GM19463 (cell line): ENCODE data around the gene YAF2.
A peak's percentile ranks its signal among the peaks of the same experiment; 100 is the strongest.

Experiments
- ATAC-seq: cut with Tn5 transposase; IDR thresholded peaks from one replicate; pipeline ENCODE4 v1.9.1; 2021; ENCODE audit warnings: mild to moderate bottlenecking, moderate library complexity; ENCODE audit not compliant: unreplicated experiment

YAF2 gene

GRCh38 chr12:42145552-42146215 lies 92.4 kb downstream of the YAF2 start:
- ATAC-seq = no peak

- ATAC-seq = no peak
These were observed 92.9 kb downstream of the YAF2 start for GRCh38 chr12:42145197-42145549.

- peak; percentile 91 for ATAC-seq
These were observed 93.4 kb downstream of the YAF2 start, which contains the start of gene GXYLT1 for GRCh38 chr12:42144408-42145196. Gene GXYLT1 (minus strand): TSS chr12:42144874. CDS start chr12:42144646, 228 bp downstream.

GRCh38 chr12:42144158-42144407 lies 94.0 kb downstream of the YAF2 start:
- no peak for ATAC-seq

GRCh38 chr12:42143452-42144157 lies 94.4 kb downstream of the YAF2 start:
- ATAC-seq = no peak

- ATAC-seq = no peak
These were observed 96.0 kb downstream of the YAF2 start for GRCh38 chr12:42141981-42142606.

- ATAC-seq = no peak
These were observed 97.1 kb downstream of the YAF2 start for GRCh38 chr12:42140901-42141300.

GRCh38 chr12:42135259-42135814 lies 102.7 kb downstream of the YAF2 start:
- ATAC-seq = no peak

- no peak for ATAC-seq
These were observed 107.2 kb downstream of the YAF2 start for GRCh38 chr12:42130672-42131402.

GRCh38 chr12:42129595-42130204 lies 108.3 kb downstream of the YAF2 start:
- ATAC-seq = no peak

GRCh38 chr12:42128888-42129287 lies 109.2 kb downstream of the YAF2 start:
- no peak for ATAC-seq

GRCh38 chr12:42128327-42128726 lies 109.7 kb downstream of the YAF2 start:
- no peak for ATAC-seq

- ATAC-seq = no peak
These were observed 111.1 kb downstream of the YAF2 start for GRCh38 chr12:42126963-42127362.

- ATAC-seq = peak; percentile 34
These were observed 112.7 kb downstream of the YAF2 start for GRCh38 chr12:42125388-42125767.

- ATAC-seq = peak; percentile 23
These were observed 113.2 kb downstream of the YAF2 start for GRCh38 chr12:42124764-42125387.

- no peak for ATAC-seq
These were observed 118.9 kb downstream of the YAF2 start for GRCh38 chr12:42119085-42119633.

GRCh38 chr12:42118136-42118879 lies 119.7 kb downstream of the YAF2 start:
- ATAC-seq = no peak

- no peak for ATAC-seq
These were observed 129.0 kb downstream of the YAF2 start for GRCh38 chr12:42109031-42109430.
